Measurements from ENCODE around the gene LTBP1. TPM values are rescaled to one million over a fixed set of nuclear protein-coding genes. Genes with fewer than 3 reads are reported as not detected.
"Not testable (repeated sequence)": the region's sequence is repeated elsewhere in the genome, so short reads cannot be mapped to it uniquely, and the experiment has no call there.

The LTBP1 gene
- total RNA-seq, 1 donor from 2014 or later = 246 TPM

- peak; percentile 10 for DNase-seq (ENCODE audit: low spot score)
Measured at GRCh38 chr2:33223856-33224255, 277.1 kb downstream of the LTBP1 start.

GRCh38 chr2:33225350-33225749, 278.6 kb downstream of the LTBP1 start:
- DNase-seq (ENCODE audit: low spot score) = no peak

GRCh38 chr2:33226546-33226945, 279.8 kb downstream of the LTBP1 start:
- DNase-seq (ENCODE audit: low spot score) = no peak

DNA sequence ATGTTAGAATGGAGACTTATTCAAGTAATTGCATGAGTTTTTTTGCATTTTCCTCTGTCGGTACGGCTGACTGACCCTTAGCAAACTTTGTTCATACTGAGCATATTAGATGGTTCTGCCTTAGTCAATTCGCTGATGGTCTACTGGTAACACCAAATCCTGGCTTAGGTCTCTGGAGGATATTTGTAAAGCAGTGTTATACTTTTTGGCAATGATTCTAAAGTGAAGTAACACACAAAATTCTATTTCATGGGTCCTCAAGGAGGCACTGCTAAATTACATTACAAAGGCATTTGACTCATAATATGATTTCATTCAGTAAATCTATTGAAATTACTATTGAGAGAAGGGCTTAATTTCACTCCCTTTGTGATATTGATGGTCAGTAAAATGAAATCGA, 282.9 kb downstream of the LTBP1 start:
- DNase-seq (ENCODE audit: low spot score) = peak; percentile 39

DNA sequence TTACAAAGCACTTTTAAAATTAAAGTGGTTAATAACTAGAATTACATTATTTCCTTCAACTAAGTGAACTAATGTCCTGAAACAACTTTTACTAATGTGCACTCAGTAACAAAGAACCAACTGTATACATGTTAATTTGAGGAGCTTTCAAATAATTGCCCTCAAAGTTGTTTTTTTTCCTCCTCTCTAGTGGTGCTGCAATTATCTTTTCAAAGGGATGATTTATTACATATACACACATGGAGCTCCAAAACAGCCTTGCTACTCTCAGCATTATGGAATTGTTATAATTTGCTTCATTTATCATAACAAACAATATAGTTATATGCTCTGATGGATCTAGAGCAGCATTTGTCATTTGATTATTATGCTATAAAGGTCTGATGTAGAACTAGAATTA, 283.4 kb downstream of the LTBP1 start:
- no peak for DNase-seq (ENCODE audit: low spot score)

GRCh38 chr2:33230842-33231241, 284.1 kb downstream of the LTBP1 start:
- DNase-seq (ENCODE audit: low spot score) = no peak

DNA sequence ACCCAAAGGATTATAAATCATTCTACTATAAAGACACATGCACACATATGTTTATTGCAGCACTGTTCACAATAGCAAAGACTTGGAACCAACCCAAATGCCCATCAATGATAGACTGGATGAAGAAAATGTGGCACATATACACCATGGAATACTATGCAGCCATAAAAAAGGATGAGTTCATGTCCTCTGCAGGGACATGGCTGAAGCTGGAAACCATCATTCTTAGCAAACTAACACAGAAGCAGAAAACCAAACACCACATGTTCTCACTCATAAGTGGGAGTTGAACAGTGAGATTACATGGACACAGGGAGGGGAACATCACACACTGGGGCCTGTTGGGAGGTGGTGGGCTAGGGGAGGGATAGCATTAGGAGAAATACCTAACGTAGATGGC, 288.8 kb downstream of the LTBP1 start:
- not testable (repeated sequence) for DNase-seq (ENCODE audit: low spot score)

DNA sequence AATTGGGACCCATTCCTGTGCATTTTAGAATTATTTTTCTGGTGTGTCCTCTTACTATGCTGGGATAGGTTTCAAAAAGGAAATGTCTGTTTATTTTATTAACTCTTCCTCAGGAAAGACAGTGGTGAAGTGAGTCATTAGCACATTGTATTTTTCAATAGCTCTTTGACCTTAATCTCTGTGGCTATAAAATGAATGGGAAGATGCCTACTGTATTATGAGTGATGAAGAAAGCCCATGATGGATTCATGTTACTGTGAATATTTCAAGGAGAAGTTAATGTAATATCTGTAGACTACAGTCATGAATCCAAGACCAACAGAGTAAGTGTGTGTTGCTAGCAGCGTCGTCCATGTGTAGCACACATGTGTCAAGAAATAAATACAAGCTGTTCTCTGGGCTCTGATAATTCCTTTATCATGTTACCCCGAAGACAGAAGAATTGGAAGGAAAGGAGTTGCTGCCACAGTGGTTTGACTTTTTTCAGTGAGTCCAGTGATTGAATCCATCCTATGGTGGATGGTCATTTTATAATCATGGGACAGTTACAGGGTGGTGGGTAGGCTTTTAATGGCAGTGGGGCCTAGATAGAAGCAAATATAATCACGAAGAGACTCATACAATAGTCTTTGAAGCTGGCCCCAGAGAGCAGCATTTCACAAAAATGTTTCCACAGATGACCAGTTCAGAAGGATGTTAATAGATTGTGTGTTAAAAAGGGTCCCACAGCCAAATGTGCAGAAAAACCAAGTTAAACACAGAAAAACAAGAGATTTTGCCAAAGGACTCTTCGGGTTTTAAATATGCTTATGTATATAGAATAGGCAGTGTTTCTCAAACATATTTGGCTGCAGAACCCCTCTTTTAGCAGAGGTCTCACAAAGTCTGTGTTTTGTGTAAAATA, 290.0 kb downstream of the LTBP1 start:
- DNase-seq (ENCODE audit: low spot score) = no peak

- DNase-seq (ENCODE audit: low spot score) = no peak
Measured at GRCh38 chr2:33238111-33238510, 291.4 kb downstream of the LTBP1 start.

GRCh38 chr2:33240178-33240577, 293.4 kb downstream of the LTBP1 start:
- DNase-seq (ENCODE audit: low spot score) = no peak

DNA sequence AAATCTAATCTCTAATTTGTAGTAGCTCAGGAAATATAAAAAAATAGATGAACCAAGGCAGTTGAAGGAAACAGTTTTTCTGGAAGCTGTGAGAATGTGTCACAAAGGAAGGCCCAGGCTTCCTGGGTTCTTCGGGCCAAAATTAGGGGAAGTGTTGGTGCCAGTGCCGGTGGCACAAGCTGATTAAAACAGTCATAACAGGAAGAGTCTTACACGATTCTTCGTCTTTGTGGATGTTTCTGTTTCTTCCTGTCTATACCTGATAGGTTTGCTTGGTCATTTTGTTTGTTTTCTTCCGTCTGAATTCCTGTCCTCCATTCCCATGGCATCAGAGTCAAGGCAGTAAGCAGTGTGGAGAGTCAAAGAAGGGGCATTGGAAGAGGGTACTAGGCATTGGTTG, 294.3 kb downstream of the LTBP1 start:
- DNase-seq (ENCODE audit: low spot score) = no peak

- no peak for DNase-seq (ENCODE audit: low spot score)
Measured at GRCh38 chr2:33241581-33241980, 294.8 kb downstream of the LTBP1 start.

DNA sequence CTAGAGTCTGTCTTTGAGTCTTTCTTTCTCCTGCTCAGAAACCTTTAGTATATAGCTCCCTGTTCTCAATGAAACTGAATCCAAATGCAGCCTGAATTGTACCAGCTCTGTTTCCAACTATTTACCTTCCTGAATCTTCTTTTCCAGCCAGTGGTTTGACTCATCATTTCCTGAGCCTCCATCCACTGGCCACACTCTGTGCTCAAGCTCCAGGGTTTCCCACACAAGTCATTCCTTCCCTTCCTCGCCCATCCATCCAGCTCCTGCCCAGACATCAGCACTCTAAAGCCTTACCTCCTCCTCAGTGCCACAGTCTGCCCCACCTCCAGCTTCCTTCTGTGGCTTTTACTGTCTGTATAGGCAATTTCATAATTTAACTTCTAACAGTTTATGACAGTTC, 296.1 kb downstream of the LTBP1 start:
- no peak for DNase-seq (ENCODE audit: low spot score)

DNA sequence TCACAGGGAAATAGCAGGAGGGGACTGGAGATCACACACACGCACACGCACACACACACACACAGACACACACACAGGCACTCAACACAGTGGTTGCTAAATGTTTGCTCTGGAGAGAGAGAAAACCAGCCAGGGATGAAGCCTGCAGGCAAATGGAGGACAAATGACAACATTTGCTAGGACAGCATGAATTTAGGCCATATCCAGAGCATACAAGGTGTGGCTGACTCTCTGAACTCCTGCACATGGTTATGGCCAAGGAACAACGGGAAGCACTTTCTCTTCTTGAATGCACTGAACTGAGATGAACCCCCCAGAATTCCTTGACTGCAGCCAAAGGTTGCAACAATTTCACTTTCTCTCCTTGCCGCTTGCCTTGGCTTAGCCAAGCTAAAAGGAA, 299.7 kb downstream of the LTBP1 start:
- no peak for DNase-seq (ENCODE audit: low spot score)

DNA sequence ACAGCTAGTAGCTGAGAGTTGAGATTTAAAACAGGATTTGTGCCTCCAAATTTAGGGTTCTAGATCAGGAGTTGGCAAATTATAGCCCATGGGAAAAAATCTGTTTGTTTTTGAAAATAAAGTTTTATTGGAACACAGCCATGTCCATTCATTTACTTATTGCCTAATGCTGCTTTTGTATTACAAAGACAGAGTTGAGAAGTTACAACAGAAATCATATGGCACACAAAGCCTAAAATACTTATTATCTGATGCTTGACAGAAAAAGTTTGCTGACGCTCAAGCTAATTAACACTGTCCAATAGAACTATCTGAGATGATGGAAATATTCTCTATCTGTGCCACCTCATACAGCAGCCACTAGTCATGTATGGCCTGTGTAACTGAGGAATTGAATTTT, 300.6 kb downstream of the LTBP1 start:
- DNase-seq (ENCODE audit: low spot score) = no peak

- DNase-seq (ENCODE audit: low spot score) = no peak
Measured at GRCh38 chr2:33250417-33251029, 303.8 kb downstream of the LTBP1 start.

- no peak for DNase-seq (ENCODE audit: low spot score)
Measured at GRCh38 chr2:33256162-33256755, 309.5 kb downstream of the LTBP1 start.

DNA sequence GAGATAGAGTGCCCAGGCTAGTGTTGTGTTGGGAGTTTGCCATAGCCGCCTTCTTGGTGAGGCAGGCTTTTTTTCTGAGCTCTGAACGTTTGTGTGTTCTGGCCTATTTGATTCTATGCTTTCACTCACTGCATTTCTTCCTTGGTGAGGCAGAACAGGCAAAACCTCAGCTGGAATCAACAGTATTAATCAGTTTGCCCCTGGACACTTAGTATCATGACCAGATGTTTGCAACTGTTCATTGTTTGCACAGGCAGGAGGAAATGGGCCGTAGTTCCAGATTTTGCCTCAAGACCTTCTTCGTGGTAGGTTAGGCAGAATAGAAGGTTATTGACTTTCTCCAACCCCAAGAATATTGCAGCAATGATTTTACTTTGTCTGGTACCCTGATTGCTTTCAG, 311.6 kb downstream of the LTBP1 start:
- no peak for DNase-seq (ENCODE audit: low spot score)

GRCh38 chr2:33262097-33262496, 315.3 kb downstream of the LTBP1 start:
- DNase-seq (ENCODE audit: low spot score) = no peak

GRCh38 chr2:33264766-33265165, 318.0 kb downstream of the LTBP1 start:
- no peak for DNase-seq (ENCODE audit: low spot score)

DNA sequence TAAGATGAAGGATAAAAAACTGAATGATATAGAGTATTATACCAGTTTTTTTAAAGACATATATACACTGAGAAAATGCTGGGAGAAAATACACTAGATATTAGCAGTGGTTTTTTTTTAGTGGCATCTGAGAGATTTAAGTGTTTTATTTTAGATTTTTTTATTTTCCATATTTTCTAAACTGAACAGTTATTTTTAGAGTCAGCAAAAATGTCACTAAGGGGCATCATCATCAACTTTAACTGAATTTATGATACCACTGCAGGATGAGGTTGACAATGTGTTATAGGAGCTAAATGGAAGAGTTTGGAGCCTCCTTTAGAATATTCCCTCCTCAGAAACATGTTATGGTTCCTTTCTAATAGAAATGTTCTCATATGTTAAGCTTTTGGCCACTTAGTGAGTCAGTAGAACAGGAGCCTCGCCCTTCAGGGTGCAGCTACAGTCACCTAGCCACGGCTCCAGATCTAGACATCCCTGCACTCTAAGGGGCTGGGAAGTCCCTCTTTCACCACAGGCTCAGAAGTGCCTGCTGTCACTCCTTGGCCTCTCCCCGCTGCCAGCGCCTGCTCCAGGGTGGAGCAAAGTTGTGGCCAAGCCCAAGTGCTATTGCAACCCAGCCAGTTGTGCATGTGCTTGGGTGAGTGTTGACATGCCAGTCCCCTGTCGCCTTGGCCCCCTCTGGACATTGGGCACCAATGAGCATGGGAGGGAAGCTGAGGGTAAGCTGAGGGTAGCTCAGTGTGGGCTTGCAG, 319.0 kb downstream of the LTBP1 start:
- DNase-seq (ENCODE audit: low spot score) = no peak

DNA sequence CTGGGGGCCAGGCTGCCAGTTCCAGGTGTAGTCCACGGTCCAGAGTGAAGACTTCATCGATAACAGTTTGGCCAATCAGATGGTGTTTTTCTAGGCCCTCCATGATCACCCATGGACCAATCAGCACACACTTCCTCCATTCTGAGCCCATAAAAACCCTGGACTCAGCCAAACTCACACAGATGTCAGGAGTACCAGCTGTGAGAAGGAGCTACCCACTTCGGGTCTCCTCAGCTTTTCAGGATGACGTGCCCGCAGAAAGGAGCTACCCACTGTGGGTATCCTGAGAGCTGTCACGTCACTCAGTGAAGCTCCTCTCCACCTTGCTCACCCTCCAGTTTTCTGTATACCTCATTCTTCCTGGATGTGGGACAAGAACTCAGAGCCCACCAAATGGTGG, 319.7 kb downstream of the LTBP1 start:
- no peak for DNase-seq (ENCODE audit: low spot score)

Data from umbilical cord (tissue), 2 donors.